Activated naive CD4-positive, alpha-beta T cell treated with anti-CD3 and anti-CD28 coated beads, Interleukin-2, amount 50 U/mL, for 16 hours (primary cell): ENCODE measurements around the gene MBD5.

Experiments
- DNase-seq: peaks from one replicate; pipeline ENCODE4 v3.0.0-alpha.2; 2020

MBD5 gene

DNA sequence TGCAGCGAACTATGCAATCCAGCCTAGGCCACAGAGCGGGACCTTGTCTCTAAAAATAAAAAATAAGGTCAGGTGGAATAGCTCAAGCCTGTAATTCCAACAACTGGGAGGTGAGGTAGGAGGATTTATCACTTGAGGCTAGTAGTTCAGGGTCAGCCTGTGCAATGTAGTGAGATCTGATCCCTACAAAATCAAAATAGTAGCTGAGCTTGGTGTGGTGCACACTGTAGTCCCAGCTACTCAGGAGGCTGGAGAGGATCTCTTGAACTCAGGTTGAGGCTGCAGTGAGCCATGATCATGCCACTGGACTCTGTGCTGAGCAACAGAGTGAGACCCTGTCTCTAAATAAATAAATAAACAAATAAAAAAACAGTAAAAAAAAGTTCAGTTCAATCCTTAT lies 5.7 kb downstream of the MBD5 start:
- DNase-seq, result no peak

DNA sequence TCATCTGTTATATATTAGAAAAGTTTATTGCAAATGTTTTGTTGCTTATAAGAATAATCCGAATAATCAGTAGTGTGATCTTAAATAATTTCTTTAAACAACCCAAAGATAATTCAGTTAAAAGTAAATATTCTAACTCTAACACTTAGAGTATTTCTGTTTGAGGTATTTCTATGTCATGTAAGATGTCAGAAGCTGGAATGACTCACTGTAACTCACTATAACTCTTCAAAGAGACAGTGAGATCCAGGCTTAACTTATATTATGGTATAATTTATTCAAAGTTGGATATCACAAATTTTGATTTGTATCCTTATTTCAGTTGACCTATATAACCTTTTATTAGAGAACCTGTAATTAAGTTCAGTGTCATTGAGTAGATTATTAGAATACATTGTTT lies 6.9 kb downstream of the MBD5 start:
- DNase-seq, result no peak

DNA sequence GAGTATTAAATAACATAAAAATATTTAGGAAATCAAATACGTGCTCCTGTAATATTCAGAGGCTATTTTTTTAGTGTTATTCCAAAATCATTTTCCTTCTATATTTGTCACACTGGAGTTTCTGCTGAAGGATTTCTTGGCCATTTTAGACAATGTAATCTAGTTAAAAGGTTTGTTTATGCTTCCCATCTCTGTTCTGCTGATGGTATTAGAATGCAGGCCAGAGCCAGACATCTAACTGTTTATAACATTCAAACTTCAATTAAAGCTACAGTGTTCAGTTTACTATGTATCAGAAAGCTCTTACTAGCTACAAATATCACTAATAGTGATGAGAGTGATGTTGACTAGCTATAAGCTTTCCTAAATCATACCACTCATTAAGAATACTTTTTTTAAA lies 7.9 kb downstream of the MBD5 start:
- DNase-seq, result no peak

DNA sequence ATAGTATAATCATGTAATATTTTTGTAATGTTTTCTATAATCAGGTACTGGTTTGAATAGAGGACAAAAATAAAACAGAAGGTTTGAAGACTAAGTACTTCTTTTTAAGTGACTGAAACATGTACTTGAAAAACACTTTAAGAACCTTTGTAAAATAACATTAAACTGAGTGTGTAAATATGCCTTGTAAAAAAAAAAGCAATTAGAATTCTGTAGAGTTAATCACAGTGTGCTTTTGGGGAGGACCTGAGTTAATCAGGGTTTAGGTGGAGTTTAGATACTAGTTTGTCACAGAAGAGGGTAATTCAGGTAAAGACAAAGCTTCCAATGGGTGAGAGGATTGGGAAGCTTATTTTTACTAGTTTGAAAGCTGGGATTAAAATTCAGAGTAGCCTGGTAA lies 10.3 kb downstream of the MBD5 start:
- DNase-seq, result no peak

DNA sequence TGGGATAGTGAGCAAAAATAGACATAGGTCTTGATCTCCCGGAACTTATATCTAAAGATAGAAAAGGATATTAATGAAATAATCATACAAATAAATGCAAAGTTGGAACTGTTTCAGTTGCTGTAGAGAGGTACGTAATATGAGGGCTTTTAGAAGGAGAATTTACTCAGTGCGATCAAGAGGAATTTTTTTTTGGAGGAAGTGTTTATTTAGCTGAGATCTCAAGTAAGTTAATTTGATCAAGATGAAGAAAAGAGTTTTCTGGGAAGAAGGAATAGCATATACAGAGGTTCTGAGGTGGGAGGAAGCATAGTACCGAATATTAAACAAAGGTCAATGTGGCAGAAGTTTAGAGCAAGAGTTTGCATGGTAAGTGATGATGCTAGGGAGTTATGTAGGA lies 11.3 kb downstream of the MBD5 start:
- no peak for DNase-seq

DNA sequence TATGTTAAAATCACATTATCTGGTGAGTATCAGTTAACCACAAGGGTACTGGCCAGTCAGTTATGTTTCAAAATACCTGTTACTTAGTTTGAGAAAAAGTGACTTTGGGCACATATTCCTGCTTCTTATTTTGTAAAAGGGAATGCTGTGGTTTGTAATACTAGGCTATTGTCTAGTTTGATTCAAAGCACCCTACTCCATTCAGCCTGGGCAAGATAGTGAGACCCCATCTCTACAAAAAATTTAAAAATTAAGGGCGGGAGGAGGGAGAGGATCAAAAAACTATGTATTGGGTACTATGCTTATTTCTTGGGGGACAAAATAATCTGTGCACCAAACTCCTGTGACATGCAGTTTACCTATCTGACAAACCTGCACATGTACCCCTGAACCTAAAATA lies 18.9 kb downstream of the MBD5 start:
- DNase-seq, result no peak

DNA sequence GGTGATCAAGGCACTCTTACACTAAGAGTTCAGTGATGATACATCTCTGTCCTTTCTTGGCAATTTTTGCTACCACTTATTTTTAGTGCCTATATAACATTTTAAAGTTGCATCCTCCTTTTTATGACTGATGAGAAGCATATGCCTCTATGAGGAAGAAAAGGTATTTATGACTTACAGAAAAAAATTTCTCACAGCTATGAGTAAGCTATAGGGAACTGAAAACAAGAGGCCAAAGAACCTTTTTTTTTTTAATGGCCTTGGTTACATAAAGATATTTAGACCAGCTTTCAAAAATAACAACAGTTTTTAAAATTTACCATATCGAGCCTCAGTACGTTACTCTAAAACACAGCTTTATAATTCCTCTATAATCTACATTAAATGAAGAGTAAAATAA lies 21.3 kb downstream of the MBD5 start:
- DNase-seq, result no peak

DNA sequence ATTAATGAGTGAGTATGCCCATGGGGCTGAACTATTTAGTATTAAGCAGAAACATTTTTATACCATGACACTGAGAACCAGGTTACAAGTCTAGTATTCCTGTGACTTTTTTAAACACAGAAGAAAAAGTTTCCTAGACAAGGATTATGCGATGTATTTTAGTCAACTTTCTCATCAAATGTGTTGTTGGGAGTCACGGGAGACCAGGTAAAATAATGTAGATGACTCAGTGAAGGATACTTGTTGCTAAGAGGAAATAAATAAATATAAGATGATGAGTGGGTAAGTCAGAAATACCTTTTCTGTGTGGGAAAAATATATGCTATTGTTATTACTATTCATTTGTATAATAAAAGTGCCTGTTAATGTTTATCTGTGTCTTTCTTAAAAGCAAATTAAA lies 23.4 kb downstream of the MBD5 start:
- DNase-seq, result no peak

DNA sequence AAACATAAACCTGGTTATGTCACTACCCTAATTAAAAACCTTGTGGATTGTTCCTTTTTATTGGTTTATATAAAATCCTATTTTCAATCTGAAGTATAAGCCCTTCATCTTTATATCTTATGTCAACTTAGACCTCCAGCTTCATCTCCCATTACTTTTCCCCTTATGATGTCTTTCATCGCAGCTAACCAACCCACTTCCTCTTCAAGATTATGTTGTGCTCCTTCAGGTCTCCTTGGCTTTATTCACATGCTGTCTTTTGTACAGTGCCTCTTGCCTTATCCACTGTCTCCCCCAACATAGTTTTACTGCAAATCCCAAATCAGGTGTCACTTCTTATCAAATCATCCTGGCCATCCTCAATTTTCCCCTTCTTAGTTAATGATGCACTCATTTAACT lies 25.9 kb downstream of the MBD5 start:
- DNase-seq, result no peak

DNA sequence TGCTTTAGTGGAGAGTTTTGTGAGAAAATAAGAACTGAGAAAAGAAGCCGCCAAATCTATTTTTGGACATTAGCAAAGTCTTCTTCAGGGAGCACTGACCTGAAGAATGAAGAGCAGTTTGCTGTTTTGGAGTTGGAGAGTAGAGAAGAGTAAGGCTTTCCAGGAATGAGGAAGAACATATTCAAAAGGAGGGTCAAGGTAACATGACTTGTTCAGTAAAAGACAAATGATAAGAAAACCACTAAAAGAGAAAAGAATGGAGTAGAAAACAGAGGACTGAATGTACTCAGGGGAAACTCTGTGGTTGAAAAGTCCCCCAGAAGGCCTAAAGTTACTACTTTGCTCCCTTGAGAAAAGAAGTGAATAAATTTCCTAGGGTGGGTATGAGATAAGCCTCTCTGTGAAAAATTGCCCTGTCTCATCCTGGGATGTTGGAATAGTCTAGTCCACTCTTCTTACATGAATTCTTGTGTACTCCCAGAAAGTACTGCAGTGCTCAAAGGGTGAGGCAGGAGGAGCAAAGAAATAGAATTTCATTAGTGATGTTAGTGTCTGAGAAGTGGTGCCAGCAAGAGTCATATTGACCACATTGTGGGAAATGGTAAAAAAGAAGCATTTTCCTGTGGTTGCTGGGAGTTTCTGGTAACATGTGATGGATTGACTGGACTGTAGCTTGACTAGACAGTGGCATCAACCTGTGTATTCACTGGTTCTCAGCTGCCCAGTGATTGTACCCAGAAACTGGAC lies 27.8 kb downstream of the MBD5 start:
- DNase-seq, result no peak

DNA sequence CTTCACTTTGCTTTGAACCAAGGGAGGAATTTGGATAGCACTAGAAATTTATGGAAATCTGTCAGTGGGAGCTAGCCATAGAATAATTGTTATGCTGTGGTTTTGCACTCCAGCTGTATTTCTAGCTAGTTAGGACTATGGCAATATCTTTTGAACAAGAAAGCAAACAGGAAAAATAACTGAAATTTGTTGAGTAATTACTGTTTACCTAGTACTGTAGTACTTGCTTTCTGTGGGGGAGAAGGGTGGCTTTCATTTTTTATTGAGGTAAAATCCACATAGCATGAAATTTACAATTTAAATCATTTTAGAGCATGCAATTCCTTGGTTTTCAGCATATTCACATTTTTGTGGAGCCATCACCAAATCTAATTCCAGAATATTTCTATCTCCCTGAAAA lies 28.4 kb downstream of the MBD5 start:
- no peak for DNase-seq

DNA sequence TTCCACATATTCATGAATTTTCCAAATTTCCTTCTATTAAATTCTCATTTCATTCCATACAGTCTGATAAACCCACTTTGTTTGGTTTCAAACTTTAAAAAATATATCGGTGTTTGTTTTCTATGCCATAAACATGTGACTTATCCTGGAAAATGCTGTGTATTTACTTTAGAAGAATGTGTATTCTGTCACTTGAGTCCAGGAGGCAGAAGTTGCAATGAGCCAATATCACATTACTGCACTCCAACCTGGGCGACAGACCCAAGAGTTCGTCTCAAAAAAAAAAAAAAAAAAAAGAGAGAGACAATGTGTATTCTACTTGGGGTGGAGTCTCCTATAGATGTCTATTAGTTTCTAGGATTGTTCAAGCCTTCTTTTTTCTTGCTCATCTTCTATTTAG lies 31.8 kb downstream of the MBD5 start:
- no peak for DNase-seq

DNA sequence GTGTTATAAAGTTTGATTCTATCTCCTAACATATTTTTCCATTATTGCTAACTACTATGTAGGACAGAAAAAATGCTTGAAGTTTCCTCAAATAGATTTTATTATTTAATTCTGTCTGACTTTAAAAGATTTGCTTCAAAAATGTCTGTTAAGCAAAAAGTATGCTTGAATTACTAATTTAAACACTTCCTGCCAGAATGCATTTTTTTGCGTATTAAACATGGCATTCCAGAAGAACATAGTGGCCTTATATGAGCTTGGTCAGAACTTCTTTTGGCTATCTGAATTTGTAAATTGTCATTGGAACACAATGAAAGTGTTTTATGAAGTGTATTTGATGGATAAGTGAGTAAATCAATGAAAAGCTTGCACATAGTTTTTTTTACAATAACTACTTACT lies 37.8 kb downstream of the MBD5 start:
- DNase-seq, result no peak

DNA sequence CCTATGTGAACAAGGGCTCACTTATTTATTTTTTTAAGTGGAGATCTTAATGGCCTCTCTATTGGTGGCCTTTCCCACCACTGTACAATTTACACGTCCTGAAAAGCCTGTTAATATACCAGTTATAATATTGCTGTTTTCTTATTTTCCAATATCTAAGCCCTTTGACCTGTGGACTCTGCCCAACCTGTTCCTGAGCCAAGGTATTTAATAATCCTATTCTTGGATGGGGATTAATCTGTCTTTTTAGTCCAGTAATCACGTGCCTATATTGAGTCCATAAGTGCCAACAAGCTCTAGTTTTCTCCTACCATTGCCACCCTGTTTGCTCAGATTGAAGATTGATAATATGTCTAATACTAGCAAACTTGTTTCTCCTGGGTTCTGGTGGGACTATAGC lies 42.7 kb downstream of the MBD5 start:
- no peak for DNase-seq

DNA sequence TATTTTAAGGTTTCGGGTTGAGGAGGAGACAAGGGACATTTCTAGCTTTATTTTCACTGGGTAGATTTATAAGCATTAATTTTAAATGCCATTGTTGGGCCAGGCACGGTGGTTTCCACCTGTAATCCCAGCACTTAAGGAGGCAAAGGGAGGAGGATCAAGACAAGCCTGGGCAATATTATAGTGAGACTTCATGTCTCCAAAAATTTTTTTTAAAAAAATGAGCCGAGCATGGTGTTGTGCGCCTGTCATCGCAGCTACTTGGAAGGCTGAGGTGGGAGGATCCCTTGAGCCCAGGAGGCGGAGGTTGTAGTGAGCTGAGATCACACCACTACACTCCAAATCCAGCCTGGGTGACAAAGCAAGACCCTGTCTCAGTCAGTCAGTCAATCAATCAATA lies 45.0 kb downstream of the MBD5 start:
- DNase-seq, result no peak

DNA sequence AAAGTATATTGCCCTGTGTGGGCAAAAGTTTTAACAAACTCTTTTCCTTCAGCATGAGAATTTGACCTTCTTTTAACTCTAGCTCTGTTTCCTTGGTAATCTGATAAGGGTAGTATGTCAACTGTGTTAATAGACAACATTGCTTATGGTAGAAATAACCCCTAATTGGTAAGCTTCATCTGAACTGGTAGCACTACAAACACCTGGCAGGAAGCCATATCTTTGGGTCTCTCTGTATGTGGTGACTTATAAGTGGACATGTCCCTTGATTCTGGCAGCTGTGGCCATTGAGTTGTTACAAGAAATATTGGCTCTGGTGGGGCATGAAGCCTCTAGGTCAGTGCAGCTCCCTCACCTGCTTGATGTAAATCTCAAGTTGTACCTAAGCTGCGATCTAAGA lies 46.9 kb downstream of the MBD5 start:
- DNase-seq, result no peak

DNA sequence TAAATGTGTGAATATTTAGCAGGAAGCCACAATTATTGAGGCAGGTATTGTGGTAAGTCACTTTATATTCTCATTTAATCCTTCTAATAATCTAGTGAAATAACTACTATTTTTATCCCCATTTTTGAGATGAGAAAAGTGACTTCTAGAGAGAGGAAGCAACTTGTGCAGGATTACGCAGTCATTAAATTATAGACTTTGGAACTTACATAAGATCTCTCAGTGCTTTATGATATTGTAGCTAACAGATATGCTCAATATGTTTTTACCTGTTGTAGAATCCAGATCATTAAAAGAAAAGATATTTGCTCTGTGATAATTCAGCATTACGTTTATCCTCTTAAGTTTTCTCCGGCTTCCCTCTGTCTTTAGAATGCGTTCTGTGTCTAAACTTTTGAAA lies 50.5 kb downstream of the MBD5 start:
- DNase-seq, result no peak

DNA sequence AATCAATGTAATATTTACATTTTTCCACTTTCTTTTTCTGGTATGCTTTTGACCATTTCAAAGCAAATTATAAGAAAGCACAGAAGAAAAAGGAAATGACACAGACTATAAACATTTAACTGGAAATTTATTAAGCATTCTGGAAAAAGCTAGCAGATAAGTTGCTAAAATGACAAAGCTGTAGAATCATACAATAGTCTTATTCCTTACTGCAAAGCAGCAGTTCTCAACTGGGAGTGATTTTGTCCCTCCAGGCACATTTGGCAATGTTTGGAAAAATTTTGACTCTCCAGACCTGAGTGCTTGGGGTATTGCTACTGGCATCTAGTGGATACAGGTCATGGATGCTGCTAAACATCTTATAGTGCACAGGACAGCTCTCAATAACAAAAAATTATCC lies 75.1 kb downstream of the MBD5 start:
- no peak for DNase-seq

DNA sequence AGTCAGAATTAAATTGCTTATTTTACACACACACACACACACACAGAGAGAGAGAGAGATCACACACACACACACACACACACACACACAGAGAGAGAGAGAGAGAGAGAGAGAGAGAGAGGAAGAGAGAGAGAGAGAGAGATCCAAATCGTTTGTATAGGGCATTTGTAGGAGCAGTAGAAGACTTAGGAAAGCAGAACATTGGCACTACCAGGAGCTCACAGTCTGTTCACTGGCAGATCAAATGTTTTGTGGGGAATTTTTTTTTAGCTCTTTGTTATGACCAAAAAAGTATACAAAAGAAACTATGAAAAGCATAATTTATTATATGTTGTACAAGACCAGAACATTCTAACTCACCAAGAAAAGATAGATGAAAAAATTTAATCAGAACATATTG lies 81.8 kb downstream of the MBD5 start:
- no peak for DNase-seq

DNA sequence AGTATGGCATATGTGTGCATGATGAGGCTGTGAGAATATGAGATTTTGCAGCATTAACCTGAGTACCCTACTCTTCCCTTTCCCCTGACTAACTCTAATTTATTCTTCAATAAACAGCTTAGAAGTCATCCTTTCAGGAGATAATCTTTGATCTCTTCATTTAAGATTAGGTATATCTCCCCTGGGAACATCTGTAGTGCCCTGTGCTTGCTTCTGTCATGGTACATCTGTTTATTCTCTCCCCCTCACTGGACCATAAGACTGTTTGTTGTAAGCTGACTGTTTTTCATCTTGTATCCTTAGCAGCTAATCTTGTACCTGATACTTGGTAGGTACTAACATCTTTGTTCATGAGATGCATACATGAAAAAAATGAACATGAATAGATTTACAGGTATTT lies 83.1 kb downstream of the MBD5 start:
- no peak for DNase-seq

DNA sequence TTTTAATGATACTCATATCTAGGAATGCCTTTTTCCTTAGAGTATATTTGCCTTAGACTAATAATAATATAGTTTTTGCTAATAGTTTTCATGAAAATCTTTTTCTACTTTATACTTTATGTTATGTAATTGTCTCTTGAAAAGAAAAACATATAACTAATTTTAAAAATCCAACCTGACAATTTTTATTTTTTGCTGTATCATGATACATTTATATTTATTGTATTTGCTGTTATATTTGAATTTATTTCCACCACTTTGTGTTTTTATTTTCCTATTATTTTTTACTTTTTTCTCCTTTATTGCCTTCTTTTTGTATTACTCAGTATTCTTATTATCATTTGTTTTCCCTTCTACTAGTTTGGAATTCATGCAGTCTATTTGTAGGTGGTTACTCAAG lies 85.4 kb downstream of the MBD5 start:
- DNase-seq, result no peak

DNA sequence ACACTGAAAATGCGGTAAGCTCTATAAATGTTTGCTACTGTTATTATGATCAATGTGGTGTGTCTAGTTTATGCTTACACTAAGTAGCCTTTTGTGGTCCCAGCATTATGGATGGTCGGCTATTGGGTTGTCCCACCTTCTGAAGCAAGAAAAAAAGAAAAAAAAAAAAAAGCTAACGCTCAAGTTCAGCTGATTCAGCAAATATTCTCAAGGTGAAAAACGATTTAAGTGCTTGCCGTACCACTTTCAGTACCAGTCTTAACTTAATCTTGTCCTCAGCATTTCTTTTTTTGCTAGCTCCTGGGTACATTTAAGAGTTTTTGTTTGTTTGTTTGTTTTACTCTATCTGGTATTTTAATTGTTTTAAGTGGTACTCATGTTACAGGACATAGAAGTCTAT lies 87.5 kb downstream of the MBD5 start:
- no peak for DNase-seq

DNA sequence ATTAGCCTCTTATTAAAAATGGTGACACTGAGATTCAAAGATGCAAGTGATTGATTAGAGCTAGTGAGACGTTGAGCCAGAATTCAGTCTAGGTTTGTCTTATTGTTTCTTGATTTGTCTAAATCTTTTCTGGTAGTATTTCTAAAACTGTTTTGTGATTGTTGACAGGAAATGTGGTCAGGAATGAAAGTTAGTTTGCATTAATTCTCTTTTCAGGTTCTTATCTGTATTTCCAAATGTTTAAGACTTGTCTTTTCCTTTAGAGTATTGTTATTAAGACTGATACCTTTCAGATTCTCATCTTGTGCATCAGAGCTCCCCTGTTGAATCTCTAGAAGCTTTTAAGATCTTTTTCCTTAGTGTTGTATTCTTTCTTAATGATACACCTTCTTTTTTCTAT lies 89.3 kb downstream of the MBD5 start:
- DNase-seq, result no peak

DNA sequence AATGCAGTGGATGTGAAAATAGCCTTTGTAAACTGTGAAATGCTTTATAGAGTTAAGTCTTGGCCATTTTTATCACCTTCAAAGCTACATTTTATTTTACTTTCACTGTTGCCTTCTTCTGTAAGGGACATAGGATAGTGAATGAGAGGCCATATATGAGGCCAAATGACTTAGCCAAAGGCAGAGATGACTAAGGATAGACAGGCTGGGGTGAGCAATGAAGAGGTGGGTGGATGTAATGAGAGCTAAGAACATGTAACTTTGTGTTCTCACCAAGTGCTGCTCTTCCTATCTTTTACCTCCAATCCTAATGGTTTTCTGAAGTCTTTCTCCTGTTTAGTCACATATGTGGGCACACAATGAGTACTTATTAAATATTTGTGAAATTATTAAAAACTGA lies 101.9 kb downstream of the MBD5 start:
- DNase-seq, result no peak

DNA sequence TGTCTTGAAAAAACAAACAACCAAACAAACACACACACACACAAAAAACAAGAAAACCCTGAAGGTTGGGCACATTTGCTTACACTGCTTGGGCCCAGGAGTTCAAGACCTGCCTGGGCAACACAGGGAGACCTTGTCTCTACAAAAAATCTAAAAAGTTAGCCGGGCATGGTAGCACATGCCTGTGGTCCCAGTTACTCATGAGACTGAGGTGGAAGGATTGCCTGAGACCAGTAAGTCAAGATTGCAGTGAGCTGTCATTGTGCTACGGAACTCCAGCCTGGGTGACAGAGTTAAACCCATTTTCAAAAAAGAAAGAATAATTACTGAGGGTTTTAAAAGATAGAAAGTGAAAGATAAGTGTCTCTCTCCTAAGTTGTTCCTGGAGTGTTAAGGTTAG lies 103.4 kb downstream of the MBD5 start:
- no peak for DNase-seq

DNA sequence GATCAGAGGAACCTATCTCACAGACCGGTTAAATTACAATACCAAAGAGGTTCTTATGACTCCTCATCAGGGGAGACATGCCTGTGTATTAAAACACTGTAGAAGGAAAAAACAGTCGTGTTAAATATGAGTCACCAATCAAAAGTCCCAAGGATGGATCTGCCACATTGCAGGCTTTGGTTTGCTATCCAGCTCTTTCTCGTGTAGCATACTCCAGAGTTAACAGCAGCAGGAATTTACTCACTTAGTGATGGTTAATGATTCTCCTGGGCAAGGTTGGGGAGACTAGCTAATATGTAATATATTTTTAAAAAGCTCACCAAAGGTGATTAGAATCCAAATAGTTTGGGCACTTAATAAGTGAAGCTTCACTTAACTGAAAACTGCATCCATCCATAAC lies 109.7 kb downstream of the MBD5 start:
- no peak for DNase-seq
